Naive thymus-derived CD4-positive, alpha-beta T cell (primary cell): Measurements from ENCODE around the gene LENG8. TPM values are rescaled to one million over a fixed set of nuclear protein-coding genes. Genes with fewer than 3 reads are reported as not detected.
A peak's percentile ranks its signal among the peaks of the same experiment; 100 is the strongest.

Experiments used
- ATAC-seq: fragments of 150-1000 bp; cut with Tn5 transposase; 2 replicates; pipeline ENCODE4 v1.10.0; 2021; ENCODE audit warnings: mild to moderate bottlenecking, moderate library complexity
- CTCF ChIA-PET: fragments of 350-600 bp; sonication (Branson Sonifier 250); formaldehyde crosslinking; loops from one replicate; lab custom pipeline; 2021; ENCODE audit warnings: antibody characterized with exemption; lab: Charles Lee
- POLR2A ChIA-PET: fragments of 350-600 bp; sonication (Branson Sonifier 250); formaldehyde crosslinking; loops from one replicate; lab custom pipeline; 2021; ENCODE audit warnings: antibody characterized with exemption, inconsistent platforms; lab: Charles Lee
- DNase-seq, 9 donors: peaks; one replicate each; pipeline versions ENCODE4 v3.0.0 to v3.0.0-alpha.2; 2020 to 2022; ENCODE audit warnings: mixed read lengths in 1 of 9
- H3K27ac ChIP-seq: one replicate; pipeline ENCODE4 v1.7.0; 2013; ENCODE audit warnings: mild to moderate bottlenecking, low read depth, low read length, moderate library complexity
- H3K27me3 ChIP-seq, 2 donors: one replicate each; pipeline ENCODE4 v1.7.0; 2013; ENCODE audit warnings: low read length in 2 of 2, mild to moderate bottlenecking in 2 of 2, moderate library complexity in 2 of 2; ENCODE audit not compliant: control insufficient read depth in 2 of 2, insufficient read depth in 2 of 2
- H3K36me3 ChIP-seq, 3 experiments: 1 replicate in 2 of 3; 2 replicates in 1 of 3; pipeline ENCODE4 v1.7.0; 2013; ENCODE audit warnings: low read length in 3 of 3, mild to moderate bottlenecking in 3 of 3, moderate library complexity in 1 of 3; ENCODE audit not compliant: insufficient read depth in 3 of 3, control insufficient read depth in 2 of 3
- H3K4me1 ChIP-seq, 2 donors: one replicate each; pipeline ENCODE4 v1.7.0; 2013; ENCODE audit warnings: low read length in 2 of 2, mild to moderate bottlenecking in 2 of 2, moderate library complexity in 1 of 2; ENCODE audit not compliant: control insufficient read depth in 2 of 2, insufficient read depth in 2 of 2
- H3K4me3 ChIP-seq: 2 replicates; pipeline ENCODE4 v1.7.0; 2013; ENCODE audit warnings: mild to moderate bottlenecking, low read length
- H3K9me3 ChIP-seq, 3 experiments: 1 replicate in 2 of 3; 2 replicates in 1 of 3; pipeline ENCODE4 v1.7.0; 2013; ENCODE audit warnings: low read length in 3 of 3; ENCODE audit not compliant: control insufficient read depth in 2 of 3
- H3K27ac Mint-ChIP-seq, 9 donors: one replicate each; pipeline ENCODE4 v1.8.0; 2020 to 2022; ENCODE audit warnings: mixed read lengths in 9 of 9, mild to moderate bottlenecking in 8 of 9, moderate library complexity in 5 of 9, inconsistent platforms in 2 of 9
- H3K27me3 Mint-ChIP-seq, 5 donors: one replicate each; pipeline ENCODE4 v1.8.0; 2021 to 2022; ENCODE audit warnings: mixed read lengths in 5 of 5, mild to moderate bottlenecking in 1 of 5
- H3K36me3 Mint-ChIP-seq, 5 donors: one replicate each; pipeline ENCODE4 v1.8.0; 2020 to 2022; ENCODE audit warnings: mixed read lengths in 5 of 5, mild to moderate bottlenecking in 3 of 5, inconsistent platforms in 1 of 5
- H3K4me1 Mint-ChIP-seq, 7 donors: one replicate each; pipeline ENCODE4 v1.8.0; 2020 to 2022; ENCODE audit warnings: mixed read lengths in 7 of 7, mild to moderate bottlenecking in 3 of 7, inconsistent platforms in 1 of 7
- H3K4me3 Mint-ChIP-seq, 10 donors: one replicate each; pipeline ENCODE4 v1.8.0; 2020 to 2022; ENCODE audit warnings: mild to moderate bottlenecking in 10 of 10, mixed read lengths in 10 of 10, moderate library complexity in 6 of 10, inconsistent platforms in 2 of 10
- H3K9me3 Mint-ChIP-seq, 11 donors: one replicate each; pipeline ENCODE4 v1.8.0; 2020 to 2022; ENCODE audit warnings: mixed read lengths in 11 of 11, mild to moderate bottlenecking in 4 of 11, inconsistent platforms in 1 of 11, moderate library complexity in 1 of 11
- intact Hi-C, 2 donors: fragments of 100-400 bp; cut with micrococcal nuclease; formaldehyde crosslinking; loops; one replicate each; pipeline ENCODE4 v1.15.1; 2023
- polyA plus RNA-seq, 2 donors: library from polyadenylated mRNA; unstranded; fragments of 300-500 nt; fragmentation: Illumina TruSeq; gene quantifications; one replicate each; pipeline ENCODE4 v1.2.3, GENCODE V29; 2021
- total RNA-seq, 6 experiments: library from RNA in 5 of 6; stranded (reverse) in 5 of 6; gene quantifications; 1 replicate in 5 of 6; 2 replicates in 1 of 6; pipeline ENCODE4 v1.2.3 and lab custom pipeline; 2021 to 2026

LENG8 gene
- total and polyA plus RNA-seq, 7 experiments from 2014 or later: 6.2 to 685 (median 503) TPM

- Mint-ChIP-seq H3K27ac (peak overlapping the region in 4 of 9 donors; percentile 24 to 63 (median 46)), H3K4me1 (peaks cover 13 to 25% (median 21%) of the 10 kb centered on the region in 7 donors), H3K27me3 (peaks cover 0 to 16% (median 5%) of the 10 kb centered on the region in 5 donors), H3K4me3 (peak overlapping the region; percentile 32 to 84 (median 66)), H3K36me3 (peaks cover 0 to 4% (median 0%) of the 10 kb centered on the region in 5 donors), H3K9me3 (no peaks in the 10 kb centered on the region)
- Histone ChIP-seq H3K4me1 (peaks cover 0 to 10% of the 10 kb centered on the region in 2 donors), H3K4me3 (no peak overlapping the region), H3K27ac (no peak overlapping the region), H3K27me3 (no peaks in the 10 kb centered on the region), H3K36me3 (no peaks in the 10 kb centered on the region), H3K9me3 (no peaks in the 10 kb centered on the region)
- peak in 1 of 9 donors; percentile 3 for DNase-seq
- intact Hi-C loops: no loop called here
- ATAC-seq: no peak
- ChIA-PET POLR2A (interaction anchor here (1.2 kb wide), 1 partner anchor 17 kb away, joined by 3 read pairs; no protein-coding TSS in a partner anchor), CTCF (no interaction called here)
Observed at GRCh38 chr19:54431255-54431838, 17.7 kb upstream of the LENG8 start.

DNA sequence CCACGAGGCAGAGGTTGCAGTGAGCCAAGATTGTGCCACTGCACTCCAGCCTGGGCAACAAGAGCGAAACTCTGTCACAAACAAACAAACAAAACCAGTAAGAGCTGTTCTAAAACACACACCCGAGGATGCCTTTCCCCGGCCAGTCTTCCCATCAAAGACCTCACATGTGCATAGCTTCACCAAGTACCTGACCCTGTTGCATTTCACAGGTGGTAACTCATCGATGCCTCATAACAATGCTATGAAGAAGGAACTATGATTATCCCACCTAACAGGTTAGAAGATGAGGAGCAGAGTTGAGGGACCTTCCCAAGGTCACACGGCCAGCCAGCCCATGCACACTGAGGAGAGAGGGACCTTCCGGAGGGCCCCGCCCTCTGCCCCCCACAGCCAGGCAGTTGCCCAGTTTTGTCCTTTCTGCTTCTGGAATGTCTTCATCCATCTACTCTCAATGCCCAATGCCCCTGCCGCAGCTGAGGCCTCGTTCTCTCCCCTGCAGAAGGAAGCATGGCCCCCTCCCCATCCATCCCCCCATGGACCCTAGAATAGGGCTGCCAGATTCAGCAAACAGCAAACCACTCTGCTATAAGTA, 16.8 kb upstream of the LENG8 start:
- no peaks in the 10 kb centered on the region for H3K9me3 ChIP-seq
- POLR2A ChIA-PET: interaction anchor here (1.2 kb wide), 1 partner anchor 16 kb away, joined by 3 read pairs; no protein-coding TSS in a partner anchor
- H3K4me1 ChIP-seq: peaks cover 0 to 10% of the 10 kb centered on the region in 2 donors
- H3K4me3 ChIP-seq: no peak overlapping the region
- intact Hi-C loops: no loop called here
- DNase-seq (peak in 1 of 9 donors; percentile 4), ATAC-seq (no peak)
- H3K27ac ChIP-seq: no peak overlapping the region
- no peaks in the 10 kb centered on the region for H3K36me3 ChIP-seq
- Mint-ChIP-seq H3K9me3 (no peaks in the 10 kb centered on the region), H3K36me3 (peaks cover 0 to 4% (median 0%) of the 10 kb centered on the region in 5 donors), H3K4me1 (peaks cover 15 to 32% (median 22%) of the 10 kb centered on the region in 7 donors), H3K27me3 (peaks cover 0 to 13% (median 0%) of the 10 kb centered on the region in 5 donors), H3K27ac (peak overlapping the region in 1 of 9 donors; percentile 14), H3K4me3 (no peak overlapping the region)
- H3K27me3 ChIP-seq: no peaks in the 10 kb centered on the region
- CTCF ChIA-PET: interaction anchor here (1.0 kb wide), 1 partner anchor 41 kb away, joined by 3 read pairs; no protein-coding TSS in a partner anchor

GRCh38 chr19:54433697-54434096, 15.3 kb upstream of the LENG8 start:
- peaks cover 15 to 36% (median 27%) of the 10 kb centered on the region in 7 donors for H3K4me1 Mint-ChIP-seq
- Histone ChIP-seq H3K4me3 (no peak overlapping the region), H3K4me1 (peaks cover 0 to 10% of the 10 kb centered on the region in 2 donors), H3K27me3 (no peaks in the 10 kb centered on the region), H3K27ac (no peak overlapping the region), H3K9me3 (no peaks in the 10 kb centered on the region), H3K36me3 (peaks cover 0 to 3% (median 0%) of the 10 kb centered on the region in 3 experiments)
- DNase-seq: no peak
- CTCF ChIA-PET: no interaction called here
- H3K27me3 Mint-ChIP-seq: peaks cover 0 to 13% (median 0%) of the 10 kb centered on the region in 5 donors
- ATAC-seq: no peak
- no peak overlapping the region for H3K4me3 Mint-ChIP-seq
- peak overlapping the region in 2 of 9 donors; percentile 10 to 53 for H3K27ac Mint-ChIP-seq
- intact Hi-C loops: no loop called here
- POLR2A ChIA-PET: interaction anchor here (0.6 to 1.2 kb wide), 3 partner anchors 11 to 83 kb away, joined by 3 to 4 read pairs (median 3); partner anchors contain the start of gene LENG8
- no peaks in the 10 kb centered on the region for H3K9me3 Mint-ChIP-seq
- H3K36me3 Mint-ChIP-seq: peaks cover 0 to 4% (median 0%) of the 10 kb centered on the region in 5 donors

DNA sequence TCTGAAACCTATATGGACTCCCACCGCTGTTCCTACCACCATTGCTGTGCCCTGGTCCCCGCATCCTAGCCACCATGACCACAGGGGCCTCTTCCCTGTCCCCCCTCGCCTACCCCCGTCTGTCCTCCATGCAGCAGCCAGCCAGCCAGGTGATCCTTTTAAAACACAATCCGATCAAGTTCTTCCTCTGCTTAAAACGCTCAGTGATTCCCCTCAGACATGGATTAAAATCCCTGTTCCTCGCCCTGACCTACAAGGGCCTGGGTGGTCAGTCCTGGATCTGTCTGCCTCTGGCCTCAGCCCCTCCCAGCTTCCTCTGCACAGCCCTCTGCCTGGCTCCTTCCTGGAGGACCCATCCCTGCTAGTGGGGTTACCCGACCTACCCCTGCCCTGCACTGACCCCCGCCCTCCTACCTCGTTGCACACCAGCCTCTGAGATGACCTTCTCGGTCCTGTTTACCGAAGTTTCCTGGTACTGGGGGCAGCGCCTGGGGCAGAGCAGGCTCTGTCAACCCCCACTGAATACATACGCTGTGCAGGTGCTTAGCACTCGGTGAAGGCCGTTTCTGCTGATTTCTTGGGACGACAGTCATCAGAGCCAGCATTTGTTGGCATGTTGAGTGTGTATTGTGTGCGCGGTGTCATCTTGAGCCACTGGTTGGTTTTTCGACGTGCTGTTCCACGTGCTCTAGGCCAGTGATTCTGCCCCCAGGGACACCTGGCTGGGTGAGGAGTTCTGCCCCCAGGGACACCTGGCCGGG, 14.7 kb upstream of the LENG8 start:
- Mint-ChIP-seq H3K4me3 (peak overlapping the region in 4 of 10 donors; percentile 34 to 63 (median 53)), H3K36me3 (peaks cover 0 to 4% (median 0%) of the 10 kb centered on the region in 5 donors), H3K27me3 (peaks cover 0 to 7% (median 0%) of the 10 kb centered on the region in 5 donors), H3K4me1 (peaks cover 18 to 41% (median 32%) of the 10 kb centered on the region in 7 donors), H3K27ac (peak overlapping the region in 3 of 9 donors; percentile 10 to 53 (median 14)), H3K9me3 (no peaks in the 10 kb centered on the region)
- DNase-seq (peak in 1 of 9 donors; percentile 6), ATAC-seq (no peak)
- no peak overlapping the region for H3K4me3 ChIP-seq
- no peak overlapping the region for H3K27ac ChIP-seq
- ChIA-PET POLR2A (interaction anchor here (0.6 to 6.5 kb wide), 3 partner anchors 10 to 83 kb away, joined by 3 to 39 read pairs (median 3); partner anchors contain the start of gene LENG8), CTCF (no interaction called here)
- H3K36me3 ChIP-seq: peaks cover 0 to 3% (median 0%) of the 10 kb centered on the region in 3 experiments
- H3K4me1 ChIP-seq: peaks cover 0 to 10% of the 10 kb centered on the region in 2 donors
- H3K9me3 ChIP-seq: no peaks in the 10 kb centered on the region
- intact Hi-C loops: no loop called here
- H3K27me3 ChIP-seq: no peaks in the 10 kb centered on the region

GRCh38 chr19:54434873-54435214, 14.2 kb upstream of the LENG8 start:
- Mint-ChIP-seq H3K4me3 (peak overlapping the region in 5 of 10 donors; percentile 21 to 63 (median 45)), H3K36me3 (peaks cover 0 to 4% (median 0%) of the 10 kb centered on the region in 5 donors), H3K27me3 (peaks cover 0 to 5% (median 0%) of the 10 kb centered on the region in 5 donors), H3K9me3 (no peaks in the 10 kb centered on the region), H3K27ac (peak overlapping the region in 2 of 9 donors; percentile 14 to 77), H3K4me1 (peaks cover 20 to 43% (median 33%) of the 10 kb centered on the region in 7 donors)
- peaks cover 0 to 10% of the 10 kb centered on the region in 2 donors for H3K4me1 ChIP-seq
- ATAC-seq: peak; percentile 27
- H3K27me3 ChIP-seq: no peaks in the 10 kb centered on the region
- H3K27ac ChIP-seq: no peak overlapping the region
- POLR2A ChIA-PET: interaction anchor here (6.5 kb wide), 1 partner anchor 14 kb away, joined by 39 read pairs; the partner anchor contains the start of gene LENG8
- intact Hi-C loops: loop anchor here in 1 of 2 donors (5.0 kb wide), 1 partner anchor 108 kb away; no protein-coding TSS in a partner anchor
- peaks cover 0 to 3% (median 0%) of the 10 kb centered on the region in 3 experiments for H3K36me3 ChIP-seq
- peak in 1 of 9 donors; percentile 7 for DNase-seq
- H3K9me3 ChIP-seq: no peaks in the 10 kb centered on the region
- no peak overlapping the region for H3K4me3 ChIP-seq
- CTCF ChIA-PET: no interaction called here

- DNase-seq (peak in 1 of 9 donors; percentile 7), ATAC-seq (no peak)
- Mint-ChIP-seq H3K27me3 (peaks cover 0 to 5% (median 0%) of the 10 kb centered on the region in 5 donors), H3K36me3 (peaks cover 0 to 4% (median 0%) of the 10 kb centered on the region in 5 donors), H3K27ac (no peak overlapping the region), H3K4me3 (no peak overlapping the region), H3K9me3 (no peaks in the 10 kb centered on the region), H3K4me1 (peaks cover 20 to 43% (median 33%) of the 10 kb centered on the region in 7 donors)
- Histone ChIP-seq H3K9me3 (no peaks in the 10 kb centered on the region), H3K4me3 (no peak overlapping the region), H3K36me3 (peaks cover 0 to 3% (median 0%) of the 10 kb centered on the region in 3 experiments), H3K27ac (no peak overlapping the region), H3K4me1 (peaks cover 0 to 6% of the 10 kb centered on the region in 2 donors), H3K27me3 (no peaks in the 10 kb centered on the region)
- ChIA-PET CTCF (no interaction called here), POLR2A (interaction anchor here (6.5 kb wide), 1 partner anchor 13 kb away, joined by 39 read pairs; the partner anchor contains the start of gene LENG8)
- intact Hi-C loops: loop anchor here in 1 of 2 donors (5.0 kb wide), 1 partner anchor 108 kb away; no protein-coding TSS in a partner anchor
Observed at GRCh38 chr19:54435551-54436016, 13.4 kb upstream of the LENG8 start.
